GM18868 (cell line): ENCODE measurements around the gene SLCO2A1.
A peak's percentile ranks its signal among the peaks of the same experiment; 100 is the strongest.

Experiments
- ATAC-seq: cut with Tn5 transposase; IDR thresholded peaks from one replicate; pipeline ENCODE4 v1.9.1; 2021; ENCODE audit warnings: mild to moderate bottlenecking, moderate library complexity; ENCODE audit not compliant: unreplicated experiment

Gene SLCO2A1

DNA sequence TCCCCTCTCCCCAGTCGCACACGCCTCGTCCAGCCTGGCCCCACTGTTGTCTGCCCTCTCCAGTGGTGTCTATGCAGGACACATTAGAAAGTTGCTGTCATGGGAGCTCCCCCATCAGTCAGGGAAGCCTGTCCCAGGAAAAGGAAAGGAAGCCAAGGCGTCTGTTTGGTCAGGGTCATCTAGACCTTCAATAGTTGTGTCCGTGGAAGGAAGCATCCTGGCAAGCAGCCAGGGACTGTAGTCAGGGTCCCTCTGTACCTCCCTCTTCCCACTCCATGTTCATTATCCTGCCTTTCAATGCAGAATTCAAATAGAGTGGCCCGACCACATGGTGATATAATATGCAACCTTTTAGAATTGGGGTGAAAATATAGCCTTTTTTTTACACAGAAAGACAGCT, 73.4 kb downstream of the SLCO2A1 start:
- no peak for ATAC-seq

DNA sequence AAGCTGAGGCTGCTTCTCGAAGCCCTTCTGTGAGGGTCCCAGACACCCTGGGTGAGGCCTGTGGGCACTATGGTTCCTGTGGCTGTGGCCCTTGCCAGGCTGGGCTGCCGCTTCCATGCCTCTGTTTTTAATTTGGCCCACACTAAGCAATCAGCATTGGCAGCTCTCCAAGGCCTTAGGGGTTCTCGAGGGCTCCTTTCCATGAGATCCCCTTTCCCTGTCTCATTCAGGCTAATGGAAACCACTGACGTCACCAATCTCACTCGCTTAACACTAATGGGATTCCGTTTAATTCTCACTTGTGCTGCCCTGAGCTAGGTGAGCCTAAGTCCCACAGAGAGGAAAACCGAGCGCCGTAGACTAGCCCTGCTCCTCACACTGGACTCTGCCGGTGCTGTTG, 73.8 kb downstream of the SLCO2A1 start:
- ATAC-seq, result no peak

- ATAC-seq, result no peak
Measured at GRCh38 chr3:133954717-133955360, 74.9 kb downstream of the SLCO2A1 start.

- no peak for ATAC-seq
Measured at GRCh38 chr3:133953297-133953696, 76.4 kb downstream of the SLCO2A1 start.

GRCh38 chr3:133949438-133949837, 80.3 kb downstream of the SLCO2A1 start:
- ATAC-seq, result no peak

GRCh38 chr3:133948996-133949395, 80.7 kb downstream of the SLCO2A1 start:
- no peak for ATAC-seq

DNA sequence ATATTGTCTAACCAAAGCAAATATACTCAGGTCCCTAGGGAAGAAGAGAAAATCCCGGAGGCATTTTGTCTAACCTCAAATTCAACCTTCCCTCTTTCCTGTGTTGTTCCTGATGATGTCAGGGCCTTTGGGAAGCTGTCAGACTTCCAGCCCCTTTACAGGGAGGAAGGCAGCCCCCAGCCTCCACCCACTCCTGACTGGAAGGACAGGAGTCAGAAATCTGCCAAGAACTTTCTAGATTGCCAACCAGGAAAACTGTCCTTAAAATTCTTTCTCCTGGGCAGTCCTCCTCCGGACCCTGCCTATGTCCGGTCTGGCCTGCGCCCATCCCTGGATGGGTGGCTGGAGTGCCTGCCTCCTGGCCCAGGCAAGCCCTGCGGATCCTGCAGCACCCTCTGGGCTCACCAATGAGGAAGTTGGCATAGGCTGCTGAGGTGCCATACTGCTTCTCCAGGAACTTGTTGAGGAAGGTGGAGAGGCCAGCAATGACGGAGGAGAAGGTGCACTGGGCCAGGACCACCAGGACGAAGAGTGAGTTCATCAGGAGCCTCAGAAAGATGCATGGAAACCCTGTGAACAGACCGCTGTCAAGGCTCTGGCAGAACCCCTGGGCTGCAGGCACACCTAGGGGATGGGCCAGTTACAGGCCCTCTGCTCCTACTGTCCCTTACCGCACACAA, 81.5 kb downstream of the SLCO2A1 start:
- no peak for ATAC-seq

- no peak for ATAC-seq
Measured at GRCh38 chr3:133945381-133946095, 84.2 kb downstream of the SLCO2A1 start.

- no peak for ATAC-seq
Measured at GRCh38 chr3:133944641-133945380, 84.9 kb downstream of the SLCO2A1 start.

GRCh38 chr3:133944181-133944580, 85.5 kb downstream of the SLCO2A1 start:
- no peak for ATAC-seq

DNA sequence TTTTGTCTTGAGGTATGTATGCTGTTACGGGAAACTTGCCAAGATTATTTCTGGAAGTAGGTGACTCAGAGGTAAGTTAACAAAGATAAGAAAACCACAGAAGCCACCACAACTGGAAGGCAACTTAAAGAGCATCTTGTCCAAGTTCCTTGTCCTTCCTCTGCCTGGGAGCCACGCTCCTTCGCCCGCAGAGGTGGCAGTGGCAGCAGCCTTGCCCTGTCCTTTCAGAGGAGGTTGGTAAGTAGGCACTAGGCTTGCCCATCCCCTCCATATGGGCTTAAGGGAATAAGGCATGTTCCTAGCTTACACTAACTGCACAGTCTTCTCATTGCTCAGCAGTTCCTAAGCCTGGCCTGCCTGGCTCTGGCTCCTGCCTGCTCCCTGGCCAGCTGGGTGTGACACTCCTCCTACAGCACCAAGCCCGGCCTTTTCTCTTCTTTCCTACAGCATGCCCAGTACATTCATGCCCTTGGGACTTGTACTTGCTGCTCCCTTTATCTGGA, 86.0 kb downstream of the SLCO2A1 start:
- peak; percentile 53 for ATAC-seq

DNA sequence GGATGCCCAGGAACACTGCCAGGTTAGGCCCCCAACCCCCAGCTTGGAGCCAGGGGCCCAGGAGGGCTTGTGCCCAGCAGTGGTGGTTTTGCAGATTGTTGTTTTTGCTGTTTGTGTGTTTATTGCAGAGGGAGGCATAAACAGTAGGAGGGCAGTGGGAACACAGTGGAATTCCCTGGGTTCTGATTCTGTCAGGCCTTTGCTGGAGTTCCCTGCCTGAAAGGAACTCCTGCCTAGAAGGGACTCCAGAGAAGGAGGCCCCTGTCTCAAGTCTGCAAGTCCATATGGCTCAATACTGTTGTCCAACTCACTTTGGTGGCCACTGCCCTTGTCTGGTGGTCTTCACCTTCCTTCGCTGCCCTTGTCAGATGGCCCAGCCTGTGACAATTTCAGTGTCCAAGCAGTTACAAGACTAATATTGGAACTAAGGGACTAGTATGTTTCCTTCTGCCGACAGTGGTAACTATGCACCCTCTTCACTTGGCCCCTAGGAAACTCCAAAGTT, 86.6 kb downstream of the SLCO2A1 start:
- no peak for ATAC-seq

- no peak for ATAC-seq
Measured at GRCh38 chr3:133941415-133941821, 88.3 kb downstream of the SLCO2A1 start.

DNA sequence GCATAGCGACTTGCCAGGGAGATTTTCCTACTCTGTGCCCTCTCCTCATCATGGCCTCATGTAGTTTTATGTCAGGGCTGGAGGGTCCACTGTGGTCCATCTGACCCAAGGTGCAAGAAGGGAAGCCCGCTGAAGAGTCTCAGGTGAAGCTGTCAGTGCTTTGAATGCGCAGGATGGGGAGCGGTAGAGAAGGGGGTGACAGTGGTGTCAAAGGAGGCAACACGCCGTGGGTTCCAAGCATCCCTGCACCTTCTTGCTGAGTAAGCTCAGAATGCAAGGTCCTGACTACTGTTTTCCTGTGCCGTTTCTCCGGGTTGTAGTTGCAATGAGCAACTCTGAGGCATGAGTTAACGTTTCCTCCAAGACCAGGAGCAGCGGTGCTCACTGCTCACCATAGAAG, 89.2 kb downstream of the SLCO2A1 start:
- ATAC-seq, result no peak

- ATAC-seq, result no peak
Measured at GRCh38 chr3:133939463-133939835, 90.3 kb downstream of the SLCO2A1 start.

- ATAC-seq, result no peak
Measured at GRCh38 chr3:133938770-133939462, 90.8 kb downstream of the SLCO2A1 start.

DNA sequence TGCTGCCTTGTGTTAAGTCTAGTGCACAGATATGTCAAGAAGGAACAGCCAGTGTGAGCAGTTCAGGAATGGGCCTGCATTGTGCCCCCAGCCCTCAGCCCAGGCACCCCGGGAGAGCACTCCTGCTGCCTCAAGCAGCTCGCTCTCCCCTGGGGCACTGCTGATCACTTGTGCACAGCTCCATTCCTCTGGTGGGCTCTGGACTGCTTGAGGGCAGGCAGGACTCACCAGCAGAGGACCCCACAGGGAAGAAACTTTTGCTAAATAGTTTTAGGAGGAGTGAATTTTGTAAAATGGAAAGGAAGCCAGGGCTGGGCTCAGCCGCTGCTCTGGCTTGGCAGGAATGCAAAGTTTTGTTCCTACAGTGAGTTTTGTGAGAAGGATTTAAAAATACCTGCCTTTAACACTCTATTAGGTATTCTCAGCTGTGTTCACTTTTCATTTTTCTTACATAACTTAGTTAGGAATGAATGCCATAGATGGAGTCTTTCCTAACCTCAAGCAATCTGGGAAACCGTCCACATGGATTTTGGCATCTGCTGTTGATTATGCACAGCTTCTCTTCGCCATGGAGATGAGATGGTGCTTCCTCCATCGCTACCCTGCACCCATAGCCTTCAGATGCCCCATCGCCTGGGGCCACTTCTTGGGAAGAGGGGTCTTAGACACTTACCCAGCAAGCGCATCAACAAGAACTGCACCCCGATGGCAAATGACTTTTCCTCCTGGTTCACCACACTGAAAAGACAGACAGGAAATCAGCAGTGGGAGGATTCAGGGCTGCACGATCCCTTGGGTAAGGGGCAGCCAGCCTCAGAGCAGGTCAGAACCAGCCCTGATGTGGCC, 91.7 kb downstream of the SLCO2A1 start:
- no peak for ATAC-seq

DNA sequence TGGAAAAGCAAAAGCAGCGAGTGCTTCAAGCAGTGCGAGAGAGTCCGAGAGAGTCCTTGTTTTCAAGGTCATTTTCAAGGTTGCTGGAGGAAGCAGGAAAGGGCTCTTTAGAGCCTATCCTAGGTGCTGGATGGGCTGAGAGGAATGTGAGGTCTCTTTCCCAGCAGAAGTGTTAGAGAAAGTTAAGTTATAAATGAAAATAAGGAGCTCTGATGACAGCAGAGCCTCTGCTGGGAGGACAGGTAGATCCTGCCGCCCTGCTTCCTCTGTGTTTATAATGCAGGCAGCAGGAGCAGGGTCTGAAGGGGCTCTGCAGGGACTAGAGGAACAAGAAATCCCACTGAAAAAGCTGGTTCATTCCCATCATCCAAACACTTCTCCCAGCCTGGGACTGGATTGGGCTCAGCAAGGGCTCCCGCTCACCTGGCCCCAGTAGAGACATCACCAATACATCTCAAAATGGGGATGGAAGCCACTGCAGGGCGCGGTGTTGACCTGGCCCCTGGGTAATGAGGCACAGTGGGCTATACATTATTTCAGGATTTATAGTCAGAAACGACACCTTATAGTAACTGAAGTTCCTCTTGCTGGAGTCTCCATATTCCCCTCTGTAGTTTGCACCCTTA, 92.6 kb downstream of the SLCO2A1 start:
- no peak for ATAC-seq
